H9 (cell line): ENCODE measurements around the gene KRT27. TPM values are rescaled to one million over a fixed set of nuclear protein-coding genes. Genes with fewer than 3 reads are reported as not detected.

Source experiments
- DNase-seq: peaks from one replicate; pipeline ENCODE4 v3.0.0-alpha.2; 2017
- H2AFZ ChIP-seq: one replicate; pipeline ENCODE4 v1.6.1; 2013; ENCODE audit warnings: mild to moderate bottlenecking, low read length, control low read depth, moderate library complexity
- H2AK5ac ChIP-seq: 2 replicates; pipeline ENCODE4 v1.6.1; 2013; ENCODE audit warnings: low read length, control low read depth, mixed read lengths; ENCODE audit not compliant: insufficient read length
- H2BK120ac ChIP-seq: one replicate; pipeline ENCODE4 v1.6.1; 2013; ENCODE audit warnings: low read depth, mild to moderate bottlenecking, low read length, control low read depth, inconsistent platforms; ENCODE audit not compliant: poor library complexity, severe bottlenecking
- H2BK12ac ChIP-seq: 2 replicates; pipeline ENCODE4 v1.6.1; 2013; ENCODE audit warnings: low read length, control low read depth, mixed read lengths, low read depth; ENCODE audit not compliant: insufficient read length
- H2BK15ac ChIP-seq: 2 replicates; pipeline ENCODE4 v1.6.1; 2013; ENCODE audit warnings: low read depth, low read length, control low read depth
- H2BK20ac ChIP-seq: one replicate; pipeline ENCODE4 v1.6.1; 2013; ENCODE audit warnings: low read depth, mild to moderate bottlenecking, low read length, control low read depth, inconsistent platforms; ENCODE audit not compliant: poor library complexity, severe bottlenecking
- H2BK5ac ChIP-seq: 2 replicates; pipeline ENCODE4 v1.6.1; 2013; ENCODE audit warnings: low read length, control low read depth, mixed read lengths; ENCODE audit not compliant: insufficient read length
- H3K14ac ChIP-seq: 2 replicates; pipeline ENCODE4 v1.6.1; 2013; ENCODE audit warnings: low read length, control low read depth; ENCODE audit not compliant: insufficient read depth
- H3K18ac ChIP-seq: 2 replicates; pipeline ENCODE4 v1.6.1; 2013; ENCODE audit warnings: low read depth, mild to moderate bottlenecking, mixed read lengths, low read length, control low read depth; ENCODE audit not compliant: insufficient read length
- H3K23ac ChIP-seq: 2 replicates; pipeline ENCODE4 v1.6.1; 2013; ENCODE audit warnings: low read length, control low read depth, mixed read lengths, low read depth; ENCODE audit not compliant: insufficient read length
- H3K23me2 ChIP-seq: 2 replicates; pipeline ENCODE4 v1.6.1; 2013; ENCODE audit warnings: low read depth, mild to moderate bottlenecking, mixed read lengths, low read length, control low read depth; ENCODE audit not compliant: insufficient read length, poor library complexity, severe bottlenecking
- H3K27ac ChIP-seq: 2 replicates; pipeline ENCODE4 v1.5.1; 2013; ENCODE audit warnings: low read length, control low read depth, mixed read lengths, low read depth; ENCODE audit not compliant: insufficient read length
- H3K27me3 ChIP-seq: 2 replicates; pipeline ENCODE4 v1.6.1; 2013; ENCODE audit warnings: low read length, control low read depth, inconsistent platforms; ENCODE audit not compliant: insufficient read depth
- H3K4ac ChIP-seq: 2 replicates; pipeline ENCODE4 v1.6.1; 2013; ENCODE audit warnings: low read depth, mild to moderate bottlenecking, control low read depth, inconsistent platforms, low read length, moderate library complexity
- H3K4me1 ChIP-seq: 2 replicates; pipeline ENCODE4 v1.6.1; 2013; ENCODE audit warnings: low read length, control low read depth, inconsistent platforms; ENCODE audit not compliant: insufficient read depth
- H3K4me2 ChIP-seq: 2 replicates; pipeline ENCODE4 v1.6.1; 2013; ENCODE audit warnings: low read length, control low read depth, mixed read lengths; ENCODE audit not compliant: insufficient read length, insufficient read depth
- H3K56ac ChIP-seq: 2 replicates; pipeline ENCODE4 v1.6.1; 2013; ENCODE audit warnings: low read depth, mild to moderate bottlenecking, mixed read lengths, low read length, control low read depth; ENCODE audit not compliant: insufficient read length
- H3K79me1 ChIP-seq: 2 replicates; pipeline ENCODE4 v1.6.1; 2013; ENCODE audit warnings: low read depth, mild to moderate bottlenecking, moderate library complexity, low read length, control low read depth, inconsistent platforms; ENCODE audit not compliant: insufficient read depth, poor library complexity, severe bottlenecking
- H3K79me2 ChIP-seq: 2 replicates; pipeline ENCODE4 v1.6.1; 2013; ENCODE audit warnings: low read length, control low read depth, inconsistent platforms; ENCODE audit not compliant: insufficient read depth
- H3K9ac ChIP-seq: 2 replicates; pipeline ENCODE4 v1.6.1; 2013; ENCODE audit warnings: low read length, control low read depth, mixed read lengths; ENCODE audit not compliant: insufficient read length; ENCODE audit errors: extremely low read depth
- H3K9me3 ChIP-seq: one replicate; pipeline ENCODE4 v1.6.1; 2013; ENCODE audit warnings: low read depth, low read length, inconsistent platforms; ENCODE audit not compliant: control insufficient read depth
- H3T11ph ChIP-seq: one replicate; pipeline ENCODE4 v1.6.1; 2013; ENCODE audit warnings: mild to moderate bottlenecking, low read length, control low read depth, inconsistent platforms
- H4K20me1 ChIP-seq: one replicate; pipeline ENCODE4 v1.6.1; 2013; ENCODE audit not compliant: control insufficient read depth, insufficient read length, insufficient read depth
- H4K5ac ChIP-seq: 2 replicates; pipeline ENCODE4 v1.6.1; 2013; ENCODE audit warnings: low read depth, mild to moderate bottlenecking, mixed read lengths, low read length, control low read depth; ENCODE audit not compliant: insufficient read length
- H4K8ac ChIP-seq: replicated peaks from 2 replicates; pipeline ENCODE4 v1.6.1; 2013; ENCODE audit warnings: low read length, control low read depth, mixed read lengths, low read depth; ENCODE audit not compliant: insufficient read length
- H4K91ac ChIP-seq: 2 replicates; pipeline ENCODE4 v1.6.1; 2013; ENCODE audit warnings: low read depth, mild to moderate bottlenecking, moderate library complexity, mixed read lengths, low read length, control low read depth; ENCODE audit not compliant: insufficient read length
- H3K27ac Mint-ChIP-seq, 3 experiments: 2 replicates in 2 of 3; 3 replicates in 1 of 3; pipeline ENCODE4 v1.8.0; 2020 to 2021; ENCODE audit warnings: mixed read lengths in 3 of 3, mild to moderate bottlenecking in 1 of 3, moderate library complexity in 1 of 3
- H3K27me3 Mint-ChIP-seq: 2 replicates; pipeline ENCODE4 v1.8.0; 2021; ENCODE audit warnings: low read depth, mild to moderate bottlenecking, moderate library complexity, mixed read lengths
- H3K36me3 Mint-ChIP-seq, 3 experiments: 2 replicates in 2 of 3; 3 replicates in 1 of 3; pipeline ENCODE4 v1.8.0; 2020 to 2021; ENCODE audit warnings: low read depth in 3 of 3, mixed read lengths in 3 of 3; ENCODE audit not compliant: insufficient read depth in 1 of 3
- H3K4me1 Mint-ChIP-seq, 2 experiments: 2 replicates each; pipeline ENCODE4 v1.8.0; 2020; ENCODE audit warnings: mixed read lengths in 2 of 2
- H3K4me3 Mint-ChIP-seq, 2 experiments: 2 replicates in 1 of 2; 3 replicates in 1 of 2; pipeline ENCODE4 v1.8.0; 2020 to 2021; ENCODE audit warnings: mild to moderate bottlenecking in 2 of 2, mixed read lengths in 2 of 2, moderate library complexity in 1 of 2
- H3K9me3 Mint-ChIP-seq, 2 experiments: 2 replicates in 1 of 2; 3 replicates in 1 of 2; pipeline ENCODE4 v1.8.0; 2020; ENCODE audit warnings: mild to moderate bottlenecking in 2 of 2, mixed read lengths in 2 of 2, moderate library complexity in 1 of 2
- CTCF ChIP-seq: fragments of 200-600 bp; sonication (generic); conservative IDR thresholded peaks from 3 replicates; pipeline ENCODE4 v1.8.0; 2021; ENCODE audit warnings: antibody characterized with exemption, mild to moderate bottlenecking
- WGBS: extraction: QIAGEN DNeasy Blood & Tissue Kit; methylation state at CpG from one replicate; pipeline ENCODE4 v1.1.7; 2013; ENCODE audit warnings: missing lambda C conversion rate, low lambda C conversion rate, mixed read lengths; ENCODE audit not compliant: insufficient read length; ENCODE audit errors: extremely low coverage; 5-methylcytosine and 5-hydroxymethylcytosine counted together
- total RNA-seq: library from RNA; stranded (reverse); gene quantifications from 2 replicates; pipeline ENCODE4 v1.2.1, GENCODE V29; 2021

KRT27 gene
- total RNA-seq, 1 experiment from 2014 or later = not detected

GRCh38 chr17:40800381-40800780 lies 18.0 kb upstream of the KRT27 start:
- peaks cover 0 to 4% of the 10 kb centered on the region in 2 experiments; a peak in 2 of 5 replicates for H3K9me3 Mint-ChIP-seq
- Histone ChIP-seq H3K27ac (no peak overlapping the region), H3K79me2 (no peaks in the 10 kb centered on the region), H3K4me2 (no peak overlapping the region), H3K4ac (no peak overlapping the region), H3K9me3 (no peaks in the 10 kb centered on the region), H2AFZ (no peak overlapping the region), H3K23me2 (no peaks in the 10 kb centered on the region), H4K8ac (no peak overlapping the region), H3K4me1 (no peaks in the 10 kb centered on the region), H2BK5ac (no peak overlapping the region), H4K5ac (no peak overlapping the region), H2AK5ac (no peak overlapping the region), H3K18ac (no peak overlapping the region), H3K14ac (no peak overlapping the region), H3K79me1 (no peaks in the 10 kb centered on the region), H3T11ph (no peak overlapping the region), H3K27me3 (no peaks in the 10 kb centered on the region), H2BK20ac (no peak overlapping the region), H3K56ac (no peak overlapping the region), H2BK120ac (no peak overlapping the region), H2BK15ac (no peak overlapping the region), H4K20me1 (no peaks in the 10 kb centered on the region), H3K23ac (no peak overlapping the region), H4K91ac (no peak overlapping the region), H3K9ac (no peak overlapping the region), H2BK12ac (no peak overlapping the region)
- no peaks in the 10 kb centered on the region for H3K36me3 Mint-ChIP-seq
- TF ChIP-seq CTCF = no peak
- H3K4me1 Mint-ChIP-seq = peaks cover 0 to 2% of the 10 kb centered on the region in 2 experiments; a peak in 1 of 4 replicates
- no CpG with 5 or more reads among the region's 1 CpG for WGBS
- no peak overlapping the region for H3K4me3 Mint-ChIP-seq
- no peak for DNase-seq
- H3K27me3 Mint-ChIP-seq = peaks cover 28% of the 10 kb centered on the region
- H3K27ac Mint-ChIP-seq = no peak overlapping the region
